HG03354 (cell line): ENCODE data around the gene CCDC92.
A peak's percentile ranks its signal among the peaks of the same experiment; 100 is the strongest.
"Not testable (repeated sequence)": the region's sequence is repeated elsewhere in the genome, so short reads cannot be mapped to it uniquely, and the experiment has no call there.

ENCODE experiments used
- ATAC-seq: cut with Tn5 transposase; IDR thresholded peaks from one replicate; pipeline ENCODE4 v1.9.1; 2021; ENCODE audit warnings: mild to moderate bottlenecking; ENCODE audit not compliant: unreplicated experiment, poor library complexity, severe bottlenecking

Gene CCDC92

DNA sequence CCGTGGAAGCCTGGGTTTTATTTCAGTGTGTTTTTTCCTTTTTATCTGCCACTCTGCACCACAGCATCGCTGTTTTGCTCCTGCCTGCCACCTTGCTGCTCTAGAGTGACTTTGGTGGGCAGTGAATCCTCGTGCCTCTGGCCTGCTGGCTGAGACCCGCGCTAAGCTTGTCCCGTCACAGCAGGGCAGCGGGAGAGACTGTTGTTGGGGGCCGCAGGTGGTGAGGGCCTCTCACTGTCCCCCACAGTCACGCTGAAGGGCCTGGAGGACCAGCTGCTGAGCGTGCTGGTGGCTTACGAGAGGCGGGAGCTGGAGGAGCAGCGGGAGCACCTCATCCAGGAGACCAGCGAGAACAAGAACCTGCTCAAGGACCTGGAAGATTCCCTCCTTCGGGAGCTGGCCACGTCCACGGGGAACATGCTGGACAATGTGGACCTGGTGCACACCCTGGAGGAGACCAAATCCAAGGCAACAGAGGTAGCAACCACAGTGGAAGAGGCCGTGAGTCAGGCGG, 55.2 kb downstream of the CCDC92 start:
- no peak for ATAC-seq

DNA sequence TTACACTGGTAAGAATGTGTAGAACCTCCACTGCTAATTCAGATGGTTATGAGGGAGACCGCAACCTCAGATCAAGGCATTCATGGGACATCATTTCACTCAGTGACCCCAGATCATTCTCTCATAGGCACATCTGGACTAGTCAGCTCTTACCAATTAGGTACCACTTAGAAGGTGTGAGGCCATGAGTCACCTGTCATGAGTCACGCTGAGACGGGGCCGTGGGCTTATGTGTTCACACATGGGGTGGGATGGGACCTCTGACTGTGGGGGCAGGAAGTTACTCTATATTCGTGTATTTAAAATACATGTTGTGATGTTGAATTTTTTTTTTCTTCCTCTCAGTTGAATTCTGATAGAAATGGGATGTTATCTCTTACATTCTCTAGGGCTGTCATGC, 55.9 kb downstream of the CCDC92 start:
- no peak for ATAC-seq

DNA sequence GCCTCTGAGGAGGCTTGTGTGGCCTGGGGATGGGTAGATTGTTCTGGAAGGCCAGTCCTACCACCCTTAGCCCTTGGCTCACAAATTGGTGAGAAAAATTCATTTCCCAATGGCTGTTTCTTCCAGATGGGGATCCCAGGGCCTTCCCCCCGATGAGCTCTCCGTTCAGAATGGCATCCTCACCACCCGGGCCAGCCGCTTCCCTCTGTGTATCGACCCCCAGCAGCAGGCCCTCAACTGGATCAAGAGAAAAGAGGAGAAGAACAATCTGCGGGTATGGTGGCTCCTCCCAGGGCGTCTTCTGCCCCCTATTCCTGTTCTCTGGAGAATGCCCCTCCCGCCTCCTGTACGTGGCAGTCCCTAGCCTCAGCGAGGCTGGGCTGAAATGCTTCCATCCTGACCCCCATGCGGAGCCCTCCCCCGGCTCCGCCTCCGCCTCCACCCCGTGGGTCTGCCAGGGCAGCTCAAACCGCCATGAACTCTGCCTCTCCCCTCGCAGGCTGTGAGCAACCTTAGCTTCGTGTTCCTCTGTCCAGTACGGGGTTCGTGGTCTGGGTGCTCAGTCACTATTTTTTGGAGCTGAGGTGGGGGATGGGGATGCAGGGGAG, 57.8 kb downstream of the CCDC92 start:
- ATAC-seq, result no peak

DNA sequence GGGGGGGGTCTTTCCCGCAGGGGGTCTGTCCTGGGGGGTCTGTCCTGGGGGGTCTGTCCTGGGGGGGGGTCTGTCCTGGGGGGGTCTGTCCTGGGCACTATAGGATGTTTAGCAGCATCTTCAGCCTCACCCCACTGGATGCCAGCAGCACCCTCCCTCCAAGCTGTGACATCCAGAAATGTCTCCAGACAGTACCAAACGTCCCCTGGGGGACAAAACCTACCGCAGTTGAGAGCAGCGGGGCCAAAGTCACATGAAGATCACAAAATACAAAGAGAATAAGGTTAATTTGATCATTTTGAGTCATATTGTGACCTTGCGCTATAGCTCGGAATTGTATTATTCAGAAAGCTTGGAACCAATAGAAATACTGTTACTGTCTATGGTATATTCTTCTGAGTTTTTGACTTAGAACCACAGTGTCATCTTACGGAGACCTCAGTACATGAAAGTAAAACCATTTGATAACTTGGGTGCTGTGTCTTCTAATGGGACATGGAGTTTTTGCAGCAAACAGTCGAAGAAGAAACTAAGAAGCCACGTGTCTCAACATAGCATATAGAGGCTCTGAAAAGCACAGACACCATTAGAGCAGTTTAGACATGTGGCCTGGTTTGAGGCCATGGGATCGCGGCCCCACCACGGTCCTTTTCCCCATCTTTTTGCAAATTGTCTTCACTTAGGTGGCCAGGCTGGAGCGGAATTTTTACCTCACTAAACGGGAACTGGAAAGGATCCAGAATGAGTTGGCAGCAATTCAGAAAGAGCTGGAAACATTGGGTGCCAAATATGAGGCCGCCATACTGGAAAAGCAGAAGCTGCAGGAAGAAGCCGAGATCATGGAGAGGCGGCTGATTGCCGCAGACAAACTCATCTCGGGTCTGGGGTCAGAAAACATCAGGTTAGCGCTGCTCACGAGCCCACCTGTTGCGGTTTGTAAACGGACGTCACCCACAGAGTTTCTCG, 59.9 kb downstream of the CCDC92 start:
- ATAC-seq, result no peak

DNA sequence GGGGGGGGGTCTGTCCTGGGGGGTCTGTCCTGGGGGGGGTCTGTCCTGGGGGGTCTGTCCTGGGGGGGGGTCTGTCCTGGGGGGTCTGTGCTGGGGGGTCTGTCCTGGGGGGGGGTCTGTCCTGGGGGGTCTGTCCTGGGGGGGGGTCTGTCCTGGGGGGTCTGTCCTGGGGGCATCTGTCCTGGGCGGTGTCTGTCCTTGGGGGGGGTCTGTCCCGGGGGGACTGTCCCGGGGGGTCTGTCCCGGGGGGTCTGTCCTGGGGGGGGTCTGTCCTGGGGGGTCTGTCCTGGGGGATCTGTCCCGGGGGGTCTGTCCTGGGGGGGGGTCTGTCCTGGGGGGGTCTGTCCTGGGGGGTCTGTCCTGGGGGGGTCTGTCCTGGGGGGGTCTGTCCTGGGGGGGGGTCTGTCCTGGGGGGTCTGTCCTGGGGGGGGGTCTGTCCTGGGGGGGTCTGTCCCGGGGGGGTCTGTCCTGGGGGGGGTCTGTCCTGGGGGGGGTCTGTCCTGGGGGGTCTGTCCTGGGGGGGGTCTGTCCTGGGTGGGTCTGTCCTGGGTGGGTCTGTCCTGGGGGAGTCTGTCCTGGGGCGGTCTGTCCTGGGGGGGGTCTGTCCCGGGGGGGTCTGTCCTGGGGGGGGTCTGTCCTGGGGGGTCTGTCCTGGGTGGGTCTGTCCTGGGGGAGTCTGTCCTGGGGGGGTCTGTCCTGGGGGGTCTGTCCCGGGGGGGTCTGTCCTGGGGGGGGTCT, 60.8 kb downstream of the CCDC92 start:
- ATAC-seq, result not testable (repeated sequence)

DNA sequence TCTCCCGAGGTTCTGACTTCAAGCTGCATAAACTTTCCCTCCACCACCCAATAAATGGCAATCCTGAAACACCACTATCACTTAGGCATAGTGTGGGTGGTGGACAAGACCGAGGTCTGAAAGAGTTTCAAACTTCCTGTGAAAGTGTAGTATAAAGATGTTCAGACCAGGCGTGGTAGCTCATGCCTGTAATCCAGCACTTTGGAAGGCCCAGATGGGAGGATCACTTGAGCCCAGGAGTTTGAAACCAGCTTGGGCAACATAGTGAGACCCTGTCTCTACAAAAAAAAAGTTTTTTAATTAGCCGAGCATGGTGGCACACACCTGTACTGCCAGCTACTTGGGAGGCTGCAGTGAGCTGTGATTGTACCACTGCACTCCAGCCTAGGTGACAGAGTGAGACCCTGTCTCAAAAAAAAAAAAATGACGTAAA, 61.9 kb downstream of the CCDC92 start:
- ATAC-seq, result no peak

DNA sequence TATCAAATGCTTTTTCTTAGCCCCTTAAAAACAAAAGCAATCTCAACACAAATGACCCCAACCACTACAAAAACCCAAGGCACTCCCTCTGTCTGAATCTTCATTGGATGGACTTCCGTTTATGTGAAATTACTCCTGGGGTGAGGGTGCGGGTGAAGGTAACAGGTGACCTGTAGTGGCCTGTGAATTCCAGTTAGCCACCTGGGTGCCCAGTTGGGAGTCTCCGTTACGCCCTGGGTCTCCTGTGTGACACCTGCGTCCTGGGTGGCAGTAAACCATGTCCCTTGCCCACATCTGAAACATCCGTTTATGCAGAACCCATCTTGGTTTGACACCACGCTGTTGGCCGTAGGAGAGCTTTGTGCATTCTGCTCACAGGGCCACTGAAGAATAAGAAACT, 62.6 kb downstream of the CCDC92 start:
- ATAC-seq, result no peak

DNA sequence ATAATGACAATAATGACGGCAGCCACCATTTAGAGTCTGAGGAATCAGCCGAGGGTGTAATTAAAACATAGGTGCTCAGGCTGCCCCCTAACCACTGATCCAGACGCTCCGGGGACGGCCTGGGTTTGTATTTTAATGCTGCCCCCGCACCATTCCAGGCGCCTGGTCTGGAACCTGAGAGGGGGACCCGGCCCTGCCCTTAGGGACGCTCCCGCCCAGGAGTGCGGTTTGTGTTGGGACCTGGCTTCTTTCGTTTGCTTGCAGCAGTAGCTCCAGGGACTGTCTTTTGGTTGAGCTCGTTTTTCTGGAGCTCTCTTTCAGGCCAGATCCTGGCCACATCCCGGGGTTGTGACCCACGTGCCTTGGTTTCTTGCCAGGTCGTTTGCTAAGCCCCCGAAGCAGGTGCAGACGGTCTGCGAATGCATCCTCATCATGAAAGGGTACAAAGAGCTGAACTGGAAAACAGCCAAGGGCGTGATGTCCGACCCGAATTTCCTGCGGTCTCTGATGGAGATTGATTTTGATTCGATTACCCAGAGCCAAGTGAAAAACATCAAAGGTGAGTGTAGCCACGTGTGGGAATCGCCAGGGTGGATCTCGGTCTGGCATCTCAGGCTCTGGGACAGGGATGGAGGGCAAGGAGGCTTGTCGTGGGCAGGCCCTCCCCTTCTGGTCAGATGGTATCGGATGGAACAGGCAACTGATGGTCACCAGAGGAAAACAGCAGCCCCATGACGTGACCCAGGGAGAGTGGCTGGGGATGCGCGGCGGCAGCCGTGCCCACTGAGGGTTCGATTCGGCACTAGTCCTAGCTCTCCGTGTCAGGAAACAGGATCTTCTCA, 63.5 kb downstream of the CCDC92 start:
- ATAC-seq, result no peak

DNA sequence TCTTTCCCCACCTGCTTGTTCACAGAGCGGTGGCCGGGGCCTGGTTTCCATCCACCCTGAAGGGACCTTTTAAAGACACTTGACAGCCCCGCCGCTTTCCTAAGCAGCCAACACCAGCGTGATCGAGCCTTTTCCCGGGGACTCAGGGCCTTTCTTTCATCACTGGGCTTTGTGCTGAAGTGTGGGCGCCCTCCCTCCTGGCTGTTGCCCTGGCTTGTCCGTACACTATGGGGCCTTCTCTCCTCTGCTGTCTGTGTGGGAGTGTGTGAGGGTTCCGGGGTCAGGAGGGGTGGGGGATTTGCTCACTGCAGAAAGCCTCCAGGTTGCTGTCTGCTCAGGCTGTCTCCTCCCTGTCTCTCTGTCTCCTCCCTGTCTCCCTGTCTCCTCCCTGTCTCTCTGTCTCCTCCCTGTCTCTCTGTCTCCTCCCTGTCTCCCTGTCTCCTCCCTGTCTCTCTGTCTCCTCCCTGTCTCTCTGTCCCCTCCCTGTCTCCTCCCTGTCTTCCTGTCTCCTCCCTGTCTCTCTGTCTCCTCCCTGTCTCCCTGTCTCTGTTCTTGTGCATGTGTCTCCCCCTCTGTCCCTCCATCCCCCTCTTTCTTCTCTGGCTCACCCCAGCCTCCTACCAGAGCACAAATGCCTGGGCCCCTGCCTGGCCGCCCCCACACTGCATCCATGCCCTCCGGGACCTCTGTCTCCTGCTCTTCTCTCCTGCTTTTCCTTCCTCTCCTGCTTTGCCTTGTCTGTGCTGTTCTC, 64.7 kb downstream of the CCDC92 start:
- ATAC-seq, result no peak

DNA sequence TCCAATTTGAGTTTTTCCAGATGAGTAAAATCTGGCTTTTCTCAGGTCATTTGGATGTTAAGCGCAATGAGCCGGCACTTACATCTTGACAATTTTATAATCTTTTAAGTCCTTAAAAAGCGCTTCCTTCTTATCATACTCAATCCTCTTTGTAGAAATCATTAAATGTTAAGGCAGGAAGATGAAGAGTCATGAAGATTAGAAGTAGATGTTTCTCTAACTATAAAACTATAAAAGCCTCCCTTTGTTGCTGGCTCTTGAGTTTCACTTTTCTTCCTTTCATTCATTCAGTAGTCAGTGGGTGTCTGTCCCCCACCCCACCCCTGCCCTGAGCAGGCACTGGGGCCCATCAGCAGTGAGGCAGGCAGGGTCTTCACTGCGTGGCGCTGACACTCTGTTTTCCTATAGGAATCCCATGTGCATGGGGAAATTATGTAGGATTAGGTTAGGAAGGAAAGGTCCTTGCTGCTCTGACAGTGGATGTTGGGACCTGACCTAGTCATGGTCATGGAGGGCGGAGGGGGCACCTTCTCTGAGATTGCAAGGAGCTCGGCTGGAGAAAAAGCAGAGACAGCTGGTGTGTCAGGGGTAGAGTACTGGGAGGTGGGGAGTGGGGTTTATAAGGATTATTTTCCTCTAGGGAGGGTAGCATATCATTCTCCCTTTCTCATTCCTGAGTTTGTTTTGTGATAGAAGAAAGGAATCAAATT, 65.8 kb downstream of the CCDC92 start:
- ATAC-seq, result no peak

DNA sequence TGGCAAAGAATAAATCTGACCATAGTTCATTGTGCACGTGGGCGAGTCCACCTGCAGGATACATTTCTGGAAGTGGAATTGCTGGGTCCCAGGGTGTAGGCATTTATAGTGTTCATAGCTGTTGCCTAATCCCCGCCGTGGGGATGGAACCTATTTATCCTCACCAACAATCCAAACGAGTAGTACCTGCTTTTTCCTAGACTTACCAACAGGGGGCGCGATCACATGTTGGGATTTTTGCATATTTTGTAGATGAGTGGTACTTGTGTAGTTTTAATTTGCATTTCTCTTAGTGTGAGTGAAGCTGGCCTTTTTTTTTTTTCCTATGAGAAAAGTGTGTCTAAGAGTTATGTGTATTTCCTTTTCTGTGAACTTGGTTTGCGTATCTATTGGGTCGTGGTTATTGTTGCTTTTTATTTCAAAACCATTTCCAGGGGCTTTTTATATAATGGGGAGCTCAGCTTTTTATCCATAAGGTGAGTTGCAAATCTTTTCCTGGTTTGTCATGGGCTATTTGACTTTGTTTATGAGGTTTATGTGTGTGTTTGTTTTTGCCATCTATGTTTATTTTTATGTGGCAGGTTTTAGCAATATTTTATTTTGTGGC, 67.2 kb downstream of the CCDC92 start:
- peak; percentile 52 for ATAC-seq

DNA sequence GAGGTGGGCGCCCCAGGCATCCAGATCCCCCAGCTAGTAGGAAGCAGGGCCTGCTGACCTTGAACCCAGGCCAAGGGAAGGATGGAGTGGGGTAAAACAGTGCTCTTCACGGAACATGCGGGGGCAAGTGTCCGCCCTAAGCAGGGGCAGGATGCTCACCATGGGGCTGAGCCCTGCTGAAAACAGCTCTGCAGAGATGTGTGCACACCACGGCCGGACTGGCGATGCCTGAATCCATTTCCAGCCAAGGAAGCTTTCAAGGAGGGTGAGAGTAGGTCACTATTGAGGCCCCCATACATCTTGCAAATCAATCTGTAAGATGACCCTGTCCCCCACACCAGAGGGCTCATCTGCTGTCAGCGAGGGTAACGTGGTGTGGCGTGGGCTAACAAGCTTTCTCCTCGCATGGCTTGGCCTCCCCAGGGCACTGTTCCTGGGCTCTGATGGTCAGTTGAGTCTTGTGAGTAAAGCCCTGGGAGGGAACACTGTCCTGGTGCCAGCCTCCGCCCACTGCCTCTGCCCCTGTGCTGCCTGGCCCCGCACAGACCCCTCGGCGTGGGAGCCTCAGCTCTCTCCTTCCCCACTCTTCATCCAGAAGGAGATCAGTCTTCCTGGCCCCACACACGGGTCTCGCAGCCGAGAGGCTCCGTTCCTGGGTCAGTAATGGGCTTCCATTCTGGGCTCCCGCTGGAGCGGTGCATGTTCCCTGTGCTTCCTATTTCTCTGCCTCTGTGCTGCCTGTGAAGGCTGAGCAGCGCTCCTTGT, 69.1 kb downstream of the CCDC92 start:
- no peak for ATAC-seq

DNA sequence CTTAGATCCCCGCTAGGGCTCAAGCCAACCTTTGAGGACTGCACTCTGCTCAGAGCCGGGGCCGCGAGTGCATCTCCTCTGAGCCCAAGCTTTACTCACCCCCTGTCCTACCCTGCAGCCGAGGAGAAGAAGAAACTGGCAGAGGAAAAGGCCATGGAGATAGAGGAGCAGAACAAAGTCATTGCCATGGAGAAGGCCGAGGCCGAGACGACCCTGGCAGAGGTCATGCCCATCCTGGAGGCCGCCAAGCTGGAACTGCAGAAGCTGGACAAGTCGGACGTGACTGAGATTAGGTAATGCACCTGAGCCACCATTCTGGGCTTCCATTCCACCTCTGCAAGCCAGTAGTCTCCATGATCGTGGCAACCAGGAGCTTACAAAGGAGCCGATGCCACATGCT, 69.8 kb downstream of the CCDC92 start:
- ATAC-seq, result no peak

DNA sequence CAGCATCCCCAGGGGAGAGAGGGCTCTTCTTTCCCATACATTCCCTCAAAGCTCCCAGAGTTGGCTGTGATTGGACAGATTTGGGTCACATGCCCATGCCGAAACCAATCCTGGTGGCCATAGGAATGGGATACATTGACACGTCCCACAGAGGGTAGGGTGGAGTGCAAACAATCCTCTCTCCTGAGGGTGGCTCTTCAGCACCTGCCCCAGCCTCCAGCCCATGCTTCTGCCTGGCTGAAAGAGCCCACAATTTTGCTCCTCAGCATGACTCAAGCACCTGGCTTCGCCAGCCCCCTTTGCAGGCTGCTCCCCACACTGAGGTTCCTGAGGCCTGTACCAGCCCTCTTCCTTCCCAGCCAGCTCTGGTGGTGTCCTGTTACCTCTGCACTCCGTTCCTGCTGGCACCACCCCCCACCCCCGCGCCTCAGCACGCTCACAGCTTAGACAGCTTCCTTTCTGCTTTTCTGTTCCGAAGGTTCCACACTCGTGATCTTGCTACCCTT, 71.7 kb downstream of the CCDC92 start:
- no peak for ATAC-seq

DNA sequence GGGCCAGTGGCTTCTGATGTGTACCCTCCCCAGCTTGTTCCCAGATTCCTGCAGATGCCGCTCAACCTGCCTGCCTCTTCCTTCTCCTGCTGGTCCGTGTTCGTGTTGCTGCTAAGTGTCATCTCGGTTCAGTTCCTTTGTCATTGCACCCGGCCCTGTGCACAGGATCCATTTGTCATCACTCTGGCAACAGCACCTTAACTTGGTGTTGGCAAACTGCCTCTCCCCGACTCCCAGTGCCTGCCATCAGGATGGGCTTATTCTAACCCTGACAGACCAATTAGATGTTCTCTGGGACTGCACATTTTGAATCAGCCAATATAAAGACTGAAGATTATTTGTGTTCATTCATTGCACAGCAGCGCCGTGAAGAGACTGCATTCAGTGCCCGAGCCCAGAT, 73.3 kb downstream of the CCDC92 start:
- no peak for ATAC-seq

DNA sequence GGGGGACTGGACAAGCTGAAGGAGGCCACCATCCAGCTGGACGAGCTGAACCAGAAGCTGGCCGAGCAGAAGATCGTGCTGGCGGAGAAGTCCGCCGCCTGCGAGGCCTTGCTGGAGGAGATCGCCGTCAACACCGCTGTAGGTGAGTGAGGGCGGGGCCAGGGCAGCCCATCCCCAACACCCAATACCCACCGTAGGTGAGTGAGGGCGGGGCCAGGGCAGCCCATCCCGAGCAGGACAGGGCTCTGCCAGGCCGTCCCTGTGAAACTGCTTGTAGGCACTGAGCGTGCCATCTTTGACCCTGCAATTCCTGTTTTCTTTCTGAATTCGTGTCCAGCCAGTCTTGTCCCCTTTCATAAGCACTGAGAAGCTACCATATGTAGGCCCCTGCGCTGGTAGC, 74.0 kb downstream of the CCDC92 start:
- no peak for ATAC-seq

DNA sequence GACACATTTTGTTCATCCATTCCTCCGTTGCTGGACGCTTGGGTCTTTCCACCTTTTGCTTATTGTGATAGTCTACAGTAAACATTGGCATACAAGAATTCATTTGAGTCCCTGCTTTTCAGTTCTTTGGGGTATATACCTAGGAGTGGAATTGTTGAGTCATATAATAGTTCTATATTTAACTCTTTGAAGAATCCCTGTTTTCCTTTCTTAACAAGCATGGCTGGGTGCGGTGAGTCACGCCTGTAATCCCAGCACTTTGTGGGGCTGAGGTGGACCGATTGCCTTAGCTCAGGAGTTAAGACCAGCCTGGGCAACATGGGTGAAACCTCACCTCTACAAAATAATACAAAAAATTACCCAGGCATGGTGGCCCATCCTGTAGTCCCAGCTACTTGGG, 75.4 kb downstream of the CCDC92 start:
- no peak for ATAC-seq
